Upper lobe of left lung (tissue), 4 donors: ENCODE measurements around the gene PIGL.

Experiments
- CTCF ChIP-seq, 6 experiments: fragments of 450-650 bp in 4 of 6; fragments of 200-600 bp in 2 of 6; sonication (generic) in 2 of 6; IDR thresholded peaks; one replicate each; pipeline ENCODE4 v1.5.1; 2016 to 2019; ENCODE audit warnings: antibody characterized with exemption in 6 of 6
- EP300 ChIP-seq, 4 donors: sonication (generic); formaldehyde crosslinking; IDR thresholded peaks; one replicate each; pipeline ENCODE4 v1.5.1; 2017; ENCODE audit warnings: antibody characterized with exemption in 4 of 4, control low read depth in 2 of 4
- POLR2A ChIP-seq, 4 donors: fragments of 450-650 bp; IDR thresholded peaks; one replicate each; pipeline ENCODE4 v1.5.1; 2016 to 2017; ENCODE audit warnings: antibody characterized with exemption in 4 of 4, mild to moderate bottlenecking in 2 of 4
- POLR2AphosphoS5 ChIP-seq, 2 donors: sonication (generic); formaldehyde crosslinking; IDR thresholded peaks; one replicate each; pipeline ENCODE4 v1.5.1; 2017; ENCODE audit warnings: antibody characterized with exemption in 2 of 2

- TF ChIP-seq EP300 (IDR thresholded peaks at IDR 0.05) (no peak), CTCF (IDR thresholded peaks at IDR 0.05) (no peak), POLR2AphosphoS5 (IDR thresholded peaks at IDR 0.05) (no peak), POLR2A (IDR thresholded peaks at IDR 0.05) (no peak)
Measured at GRCh38 chr17:16214190-16215001, 2.6 kb upstream of the PIGL start.
